Measurements from ENCODE around the gene SPEG.
A peak's percentile ranks its signal among the peaks of the same experiment; 100 is the strongest.

Gene SPEG

DNA sequence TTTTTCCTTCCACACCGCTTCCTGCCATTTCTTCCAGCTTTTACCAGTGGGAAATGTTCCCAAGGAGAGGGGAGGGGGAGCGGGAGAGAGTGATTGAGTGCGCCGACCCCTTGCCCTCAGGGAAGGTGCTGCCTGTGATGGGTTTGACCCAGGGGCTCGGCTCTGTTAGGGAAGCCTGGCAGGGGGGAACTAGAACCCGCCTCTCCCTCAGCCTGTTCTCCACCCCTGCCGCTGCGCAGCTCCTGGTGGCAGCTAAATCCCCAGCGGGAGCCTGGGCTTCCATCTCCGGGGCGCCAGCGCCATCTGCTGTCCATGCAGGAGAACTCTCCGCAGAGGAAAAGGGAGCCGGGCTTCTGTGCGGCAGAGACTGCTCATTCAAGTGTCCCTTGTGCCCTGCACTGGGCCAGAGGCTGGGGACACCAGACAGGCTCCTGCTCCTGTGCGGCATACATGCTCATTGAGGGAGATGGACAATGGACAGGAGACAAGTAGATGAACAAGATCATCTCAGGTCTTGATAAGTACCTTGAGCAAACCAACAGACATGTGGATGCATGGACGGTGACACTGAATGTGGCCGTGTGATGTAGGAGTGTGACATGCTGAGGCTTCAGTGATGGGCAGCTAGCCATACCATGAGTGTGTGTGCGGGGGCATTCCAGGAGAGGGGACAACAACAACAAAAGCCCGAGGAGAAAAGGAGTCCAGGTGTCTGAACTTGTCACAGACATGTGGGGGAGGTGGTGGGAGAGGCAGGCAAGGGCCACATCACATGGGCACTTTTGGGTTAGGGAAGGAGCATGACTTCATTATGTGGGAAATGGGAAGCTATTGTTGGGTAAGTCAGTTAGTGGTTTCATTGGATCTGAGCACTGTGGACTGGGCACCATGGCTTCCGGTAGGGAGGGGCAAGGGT, 95.7 kb downstream of the SPEG start:
- peak; percentile 93 for DNase-seq (ENCODE audit: low read depth, low spot score)

DNA sequence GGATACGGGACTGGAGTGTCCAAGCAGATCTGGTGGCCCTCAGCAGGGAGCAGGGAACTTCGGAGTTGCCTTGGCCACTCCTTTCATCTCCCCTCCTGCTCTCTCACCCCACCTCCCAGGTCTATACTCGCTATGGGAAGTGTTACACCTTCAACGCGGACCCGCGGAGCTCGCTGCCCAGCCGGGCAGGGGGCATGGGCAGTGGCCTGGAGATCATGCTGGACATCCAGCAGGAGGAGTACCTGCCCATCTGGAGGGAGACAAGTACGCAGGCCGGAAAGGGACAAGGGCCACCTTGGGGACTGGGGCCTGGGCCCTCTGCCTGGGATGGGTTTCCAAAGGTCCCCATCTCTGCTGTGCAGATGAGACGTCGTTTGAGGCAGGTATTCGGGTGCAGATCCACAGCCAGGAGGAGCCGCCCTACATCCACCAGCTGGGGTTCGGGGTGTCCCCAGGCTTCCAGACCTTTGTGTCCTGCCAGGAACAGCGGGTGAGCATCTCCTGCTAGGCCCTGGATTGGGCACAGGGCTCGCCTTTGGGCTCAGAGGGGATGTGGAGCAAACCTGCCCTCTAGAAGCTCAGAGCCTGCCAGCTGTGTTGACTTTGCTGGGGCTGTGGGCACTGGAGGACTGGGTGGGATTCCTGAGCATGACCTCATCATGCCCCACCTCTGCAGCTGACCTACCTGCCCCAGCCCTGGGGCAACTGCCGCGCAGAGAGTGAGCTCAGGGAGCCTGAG, 97.2 kb downstream of the SPEG start:
- peak; percentile 68 for DNase-seq (ENCODE audit: low read depth, low spot score)

- no peak for DNase-seq (ENCODE audit: low read depth, low spot score)
These were observed 97.7 kb downstream of the SPEG start for GRCh38 chr2:219532378-219532649.

- DNase-seq (ENCODE audit: low read depth, low spot score), result peak; percentile 49
These were observed 99.5 kb downstream of the SPEG start for GRCh38 chr2:219533930-219534661.

DNA sequence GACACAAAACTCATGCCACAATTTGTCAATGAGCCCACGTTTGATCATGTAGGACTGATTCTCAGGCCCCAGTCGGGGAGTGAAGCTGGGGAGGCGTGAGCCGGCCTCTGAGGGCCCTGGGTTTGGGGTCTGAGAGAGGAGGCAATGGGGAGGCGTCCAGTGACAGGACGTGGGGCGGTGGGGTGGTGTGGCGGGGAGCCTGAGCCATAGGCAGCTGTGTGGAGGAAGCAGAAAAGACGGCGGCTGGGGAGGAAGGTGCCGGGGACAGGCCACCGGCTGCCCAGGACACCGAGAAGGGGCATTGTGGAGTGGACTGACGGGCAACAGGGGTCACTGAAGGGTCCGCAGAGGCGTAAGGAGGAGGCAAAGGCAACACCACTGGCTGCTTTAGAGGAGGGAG, 101.8 kb downstream of the SPEG start:
- no peak for DNase-seq (ENCODE audit: low read depth, low spot score)

GRCh38 chr2:219536967-219537366, 102.3 kb downstream of the SPEG start:
- no peak for DNase-seq (ENCODE audit: low read depth, low spot score)

GRCh38 chr2:219537657-219538488, 103.2 kb downstream of the SPEG start:
- DNase-seq (ENCODE audit: low read depth, low spot score), result peak; percentile 75

DNA sequence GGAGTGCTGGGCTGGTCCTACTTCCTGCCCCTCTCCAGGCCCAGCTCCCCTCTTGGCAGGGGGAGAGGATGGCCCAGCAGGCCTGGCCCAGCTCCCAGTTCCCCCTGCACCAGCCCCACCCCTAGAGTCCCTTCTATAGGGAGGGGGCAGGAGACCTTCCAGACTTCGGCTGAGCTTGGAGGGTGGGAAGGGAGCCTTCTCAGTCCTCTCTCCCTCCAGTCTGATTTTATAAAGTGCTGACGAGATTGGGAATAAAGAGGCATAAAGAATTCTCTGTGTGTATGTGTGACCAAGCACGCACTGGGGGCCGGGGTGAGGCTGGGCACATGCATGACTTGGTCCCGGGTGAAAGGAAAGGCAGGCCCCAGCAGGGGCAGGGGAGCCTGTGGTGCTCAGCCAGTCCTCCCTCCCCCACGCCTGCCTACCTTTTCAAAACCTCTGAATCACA, 103.9 kb downstream of the SPEG start:
- DNase-seq (ENCODE audit: low read depth, low spot score), result no peak

GRCh38 chr2:219538956-219539788, 104.5 kb downstream of the SPEG start:
- no peak for DNase-seq (ENCODE audit: low read depth, low spot score)

DNA sequence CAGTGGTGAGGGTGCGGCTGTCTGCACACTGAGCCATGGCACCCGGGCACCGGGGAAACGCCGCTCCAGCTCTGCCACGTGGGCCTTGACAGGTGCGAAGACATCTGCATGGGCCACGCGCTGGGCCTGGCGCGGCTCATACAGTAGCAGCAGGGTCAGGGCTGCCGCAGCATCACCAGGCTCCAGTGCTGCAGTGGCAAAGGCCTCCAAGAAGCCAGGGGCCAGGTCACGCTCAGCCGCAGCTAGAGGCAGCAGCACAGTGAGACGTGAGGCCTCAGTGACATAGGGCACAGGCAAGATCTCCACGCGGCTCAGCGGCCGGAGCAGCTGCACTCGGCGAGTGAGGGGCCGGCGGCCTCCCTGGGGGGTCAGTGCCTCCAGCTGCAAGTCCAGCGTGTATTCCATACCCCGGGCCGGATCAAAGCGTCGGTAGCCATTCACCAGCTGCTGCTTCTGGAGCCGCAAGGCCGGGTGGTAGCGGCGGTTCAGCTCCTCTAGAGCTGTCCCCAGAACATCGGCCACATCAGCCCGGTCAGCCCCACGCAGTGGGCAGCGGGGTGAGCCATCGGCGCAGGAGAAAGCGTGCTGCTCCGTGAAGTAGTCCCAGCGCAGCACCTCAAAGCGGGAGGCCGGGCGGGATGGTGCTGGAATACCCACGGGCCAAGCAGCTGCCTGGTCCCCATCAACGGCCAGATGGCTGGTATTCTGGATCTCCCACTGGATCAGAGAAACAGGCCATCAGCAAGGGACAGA, 105.5 kb downstream of the SPEG start:
- no peak for DNase-seq (ENCODE audit: low read depth, low spot score)

- no peak for DNase-seq (ENCODE audit: low read depth, low spot score)
These were observed 106.3 kb downstream of the SPEG start for GRCh38 chr2:219540784-219541504.

DNA sequence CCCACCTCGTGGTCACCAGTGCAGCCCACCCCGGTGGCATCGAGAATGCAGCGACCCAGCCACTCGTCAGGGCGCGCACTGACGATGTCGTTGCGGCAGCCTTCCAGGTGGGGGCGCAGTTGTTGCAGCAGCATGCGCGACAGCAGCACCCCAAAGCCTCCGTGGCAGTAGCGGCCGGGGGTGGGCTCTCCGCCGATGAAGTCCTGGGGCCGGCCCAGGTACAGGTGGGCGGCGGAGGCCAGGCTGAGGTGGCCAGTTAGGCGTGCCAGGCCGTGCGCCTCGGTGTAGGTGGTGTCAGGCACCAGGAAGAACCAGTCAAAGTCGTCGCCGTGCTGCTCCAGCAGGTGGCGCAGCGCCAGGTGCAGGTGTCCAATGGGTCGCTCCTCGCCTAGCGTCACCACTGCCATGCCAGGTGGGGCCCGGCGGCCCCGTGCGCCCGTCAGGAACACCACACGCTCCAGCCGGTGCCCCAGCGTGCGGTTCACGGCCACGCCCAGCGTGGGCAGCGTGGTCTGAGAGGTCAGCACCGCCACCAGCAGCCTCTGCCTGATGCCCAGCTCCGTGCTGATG, 107.1 kb downstream of the SPEG start:
- DNase-seq (ENCODE audit: low read depth, low spot score), result peak; percentile 95

DNA sequence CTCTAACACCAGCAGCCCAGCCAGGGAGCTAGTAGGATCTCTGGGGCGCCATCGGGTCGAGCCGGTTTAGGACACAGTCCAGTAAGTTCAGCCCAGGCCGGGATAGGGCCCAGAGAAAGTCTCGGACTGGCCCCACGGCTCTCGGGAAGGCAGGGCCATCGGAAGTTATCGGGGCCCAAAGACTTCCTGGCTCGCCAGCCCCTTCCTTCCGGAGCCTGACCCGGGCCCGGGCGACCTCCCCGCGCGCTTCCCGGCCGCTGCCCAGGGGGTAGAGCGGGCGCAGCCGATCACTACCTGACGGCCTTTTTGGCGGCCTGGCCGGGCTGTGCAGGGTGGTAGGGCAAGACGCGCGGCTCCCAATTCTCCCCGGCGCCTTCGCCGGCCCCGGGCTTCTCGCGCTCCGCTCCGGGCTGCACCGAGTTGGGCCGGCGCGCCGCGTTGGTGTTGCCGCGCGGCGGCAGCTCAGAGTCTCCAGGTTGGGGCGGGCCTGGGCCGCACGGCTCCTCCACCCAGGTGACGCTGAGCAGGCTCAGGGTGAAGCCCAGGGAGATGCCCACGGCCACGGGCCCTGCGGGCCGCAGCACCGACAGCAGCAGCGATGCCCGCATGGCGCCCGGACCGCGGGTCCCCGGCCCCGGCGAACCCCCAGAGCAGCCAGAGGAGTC, 108.4 kb downstream of the SPEG start:
- DNase-seq (ENCODE audit: low read depth, low spot score), result peak; percentile 66

GRCh38 chr2:219543596-219544358, 109.1 kb downstream of the SPEG start, which contains the start of the genes CHPF and TMEM198:
Gene CHPF (minus strand): TSS chr2:219543809. CDS start chr2:219543538, 271 bp downstream.
Gene TMEM198 (plus strand): TSS chr2:219544028. CDS start chr2:219544728, 700 bp downstream.
- peak; percentile 100 for DNase-seq (ENCODE audit: low read depth, low spot score)

- no peak for DNase-seq (ENCODE audit: low read depth, low spot score)
These were observed 109.9 kb downstream of the SPEG start for GRCh38 chr2:219544567-219544966.

DNA sequence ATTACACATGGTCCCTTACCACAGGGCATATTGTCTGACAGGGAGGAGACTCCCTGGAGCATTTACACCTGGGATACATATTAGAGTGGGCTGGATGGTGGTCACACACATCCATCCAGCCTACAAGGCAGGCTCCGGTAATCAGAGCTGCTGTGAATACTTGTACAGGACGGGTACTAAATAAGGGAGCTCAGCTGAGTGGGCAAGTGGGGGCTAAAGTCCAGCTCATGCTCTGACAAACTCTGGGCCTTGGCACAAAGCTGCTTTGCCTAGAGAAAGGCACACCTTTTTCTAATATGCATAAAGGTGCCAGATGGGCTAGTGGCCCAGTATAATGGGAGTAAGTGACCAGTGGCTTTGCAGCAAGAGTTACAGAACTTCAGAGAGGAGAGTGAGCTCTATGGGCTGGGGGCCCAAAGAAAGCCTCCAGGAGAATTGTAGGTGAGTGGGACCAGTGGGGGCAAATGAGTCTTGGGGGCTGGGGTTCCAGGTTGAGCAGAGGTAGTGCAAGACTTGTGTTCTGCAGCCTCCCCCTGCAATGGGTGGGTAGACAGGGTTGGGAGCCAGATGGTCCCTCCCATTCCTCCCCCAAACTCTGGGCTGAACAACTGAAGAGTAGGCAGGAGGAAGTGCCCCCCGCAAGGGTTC, 110.8 kb downstream of the SPEG start:
- no peak for DNase-seq (ENCODE audit: low read depth, low spot score)

DNA sequence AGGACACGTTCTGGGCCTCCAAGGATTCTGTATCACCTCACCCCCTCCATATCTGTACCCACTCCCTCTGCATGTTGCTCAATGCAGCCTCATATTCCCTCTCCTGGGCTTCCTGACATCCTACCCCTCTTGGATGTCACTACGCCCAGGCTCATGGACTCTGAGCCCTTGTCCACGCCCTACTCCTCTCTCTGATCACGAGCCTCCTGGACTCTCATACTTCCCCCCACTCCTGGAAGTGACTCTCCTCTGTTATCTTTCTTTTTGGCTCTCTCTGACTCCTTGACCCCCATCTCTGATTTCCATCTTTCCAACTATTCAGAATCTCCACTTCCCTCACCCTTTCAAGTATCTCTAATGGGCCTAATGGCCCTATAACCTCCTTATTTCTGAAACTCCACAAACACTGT, 111.3 kb downstream of the SPEG start:
- no peak for DNase-seq (ENCODE audit: low read depth, low spot score)
